Stimulated activated CD8-positive, alpha-beta memory T cell treated with anti-CD3 and anti-CD28 coated beads, Interleukin-4, amount 100 ng/mL, for 24 hours (primary cell): ENCODE measurements around the gene OVCH1.
"Not testable (repeated sequence)": the region's sequence is repeated elsewhere in the genome, so short reads cannot be mapped to it uniquely, and the experiment has no call there.

Experiments
- DNase-seq: peaks from one replicate; pipeline ENCODE4 v3.0.0-alpha.2; 2020; ENCODE audit warnings: low read depth

The OVCH1 gene

GRCh38 chr12:29402437-29402836 lies 95.0 kb downstream of the OVCH1 start:
- no peak for DNase-seq

- DNase-seq = no peak
Measured at GRCh38 chr12:29398495-29398894, 99.0 kb downstream of the OVCH1 start.

- DNase-seq = no peak
Measured at GRCh38 chr12:29396774-29397173, 100.7 kb downstream of the OVCH1 start.

- no peak for DNase-seq
Measured at GRCh38 chr12:29395356-29395755, 102.1 kb downstream of the OVCH1 start.

GRCh38 chr12:29390419-29390818 lies 107.1 kb downstream of the OVCH1 start:
- not testable (repeated sequence) for DNase-seq

GRCh38 chr12:29389295-29389919 lies 108.1 kb downstream of the OVCH1 start:
- DNase-seq = no peak

- DNase-seq = not testable (repeated sequence)
Measured at GRCh38 chr12:29386084-29386680, 111.3 kb downstream of the OVCH1 start.

- DNase-seq = not testable (repeated sequence)
Measured at GRCh38 chr12:29385194-29385593, 112.3 kb downstream of the OVCH1 start.

GRCh38 chr12:29382251-29382650 lies 115.2 kb downstream of the OVCH1 start:
- DNase-seq = no peak

- peak; percentile 78 for DNase-seq
Measured at GRCh38 chr12:29380536-29381523, 116.7 kb downstream of the OVCH1 start, which contains the start of gene ERGIC2. ERGIC2 (minus strand) TSS chr12:29381172; CDS start chr12:29371633, 9,539 bp downstream.
